Measurements from ENCODE around the gene SMKR1. TPM values are rescaled to one million over a fixed set of nuclear protein-coding genes. Genes with fewer than 3 reads are reported as not detected.

Gene SMKR1
- 1.1 TPM in 1 of 2 replicates, not detected in the other for total RNA-seq (ENCODE audit: low replicate concordance)

GRCh38 chr7:129501760-129502707, at the start of gene SMKR1:
Gene SMKR1 (plus strand): TSS chr7:129502531. CDS start chr7:129502825, 294 bp downstream.

Other genes starting within 250 kb of the SMKR1 start
- gene STRIP2, start 68.1 kb upstream of the SMKR1 start, total RNA-seq (ENCODE audit: low replicate concordance) = 1.5 and 7.8 TPM in 2 replicates
- 10.0 and 19.4 TPM in 2 replicates for gene NRF1, start 109.2 kb downstream of the SMKR1 start, total RNA-seq (ENCODE audit: low replicate concordance)

Measured in smooth muscle cell of the coronary artery (primary cell).